AG09309 (cell line): ENCODE measurements around the gene RAPGEF4.

Experiments used
- DNase-seq: peaks from one replicate; pipeline ENCODE4 v3.0.0-alpha.2; 2010; ENCODE audit warnings: low read depth
- H3K4me3 ChIP-seq: 2 replicates; pipeline ENCODE4 v1.5.1; 2011; ENCODE audit warnings: mild to moderate bottlenecking, low read depth, low read length, moderate library complexity; ENCODE audit not compliant: control insufficient read depth
- TF ChIP-seq, protein P1 (sequence below): IDR thresholded peaks from 2 replicates; pipeline ENCODE4 v1.5.1; 2011; ENCODE audit warnings: mild to moderate bottlenecking, low read depth, low read length, inconsistent platforms; ENCODE audit not compliant: insufficient read depth, control insufficient read depth; ENCODE audit errors: missing control alignments

Gene RAPGEF4

DNA sequence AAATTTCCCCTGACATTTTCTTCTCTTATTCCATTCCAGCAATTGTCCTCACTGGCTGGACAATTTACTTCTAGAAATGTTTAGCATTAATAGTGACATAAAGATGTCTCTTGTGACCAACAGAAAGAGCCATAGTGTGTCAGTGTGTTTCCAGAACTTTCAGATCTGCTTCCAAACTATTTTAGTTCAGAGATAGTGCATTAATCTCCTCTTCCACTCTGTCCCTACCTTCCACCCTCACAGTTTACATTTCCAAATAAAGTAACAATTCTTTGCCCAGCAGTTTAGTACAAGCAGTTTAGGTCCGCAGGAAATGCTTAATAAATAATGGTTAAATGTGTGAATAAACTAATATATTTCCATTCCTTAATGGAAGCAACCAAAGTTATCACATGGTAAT, 24.5 kb upstream of the RAPGEF4 start:
- H3K4me3 ChIP-seq: no peak overlapping the region
- no peak for DNase-seq
- TF ChIP-seq, protein P1, sequence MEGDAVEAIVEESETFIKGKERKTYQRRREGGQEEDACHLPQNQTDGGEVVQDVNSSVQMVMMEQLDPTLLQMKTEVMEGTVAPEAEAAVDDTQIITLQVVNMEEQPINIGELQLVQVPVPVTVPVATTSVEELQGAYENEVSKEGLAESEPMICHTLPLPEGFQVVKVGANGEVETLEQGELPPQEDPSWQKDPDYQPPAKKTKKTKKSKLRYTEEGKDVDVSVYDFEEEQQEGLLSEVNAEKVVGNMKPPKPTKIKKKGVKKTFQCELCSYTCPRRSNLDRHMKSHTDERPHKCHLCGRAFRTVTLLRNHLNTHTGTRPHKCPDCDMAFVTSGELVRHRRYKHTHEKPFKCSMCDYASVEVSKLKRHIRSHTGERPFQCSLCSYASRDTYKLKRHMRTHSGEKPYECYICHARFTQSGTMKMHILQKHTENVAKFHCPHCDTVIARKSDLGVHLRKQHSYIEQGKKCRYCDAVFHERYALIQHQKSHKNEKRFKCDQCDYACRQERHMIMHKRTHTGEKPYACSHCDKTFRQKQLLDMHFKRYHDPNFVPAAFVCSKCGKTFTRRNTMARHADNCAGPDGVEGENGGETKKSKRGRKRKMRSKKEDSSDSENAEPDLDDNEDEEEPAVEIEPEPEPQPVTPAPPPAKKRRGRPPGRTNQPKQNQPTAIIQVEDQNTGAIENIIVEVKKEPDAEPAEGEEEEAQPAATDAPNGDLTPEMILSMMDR: no peak

DNA sequence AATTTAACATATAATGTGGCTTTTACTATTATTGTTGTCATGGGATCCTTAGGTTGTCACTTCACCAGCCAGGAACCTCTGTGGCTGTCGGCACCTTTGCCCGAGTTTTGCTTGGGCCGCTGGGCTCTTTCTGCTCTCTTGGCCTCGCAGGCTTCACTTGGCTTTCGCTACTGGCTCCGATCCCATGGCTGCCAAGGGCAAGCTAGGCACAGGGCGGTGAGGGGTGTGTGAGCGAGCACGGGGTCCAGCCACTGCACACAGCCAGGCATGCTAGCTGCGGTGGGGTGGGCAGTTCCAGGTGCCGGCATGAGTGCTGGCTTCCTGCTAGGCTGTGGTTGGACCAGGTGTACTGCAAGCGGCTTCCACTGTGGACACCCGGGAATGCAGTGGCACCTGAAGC, 23.4 kb upstream of the RAPGEF4 start:
- TF ChIP-seq, protein P1: no peak
- DNase-seq: no peak
- no peak overlapping the region for H3K4me3 ChIP-seq

DNA sequence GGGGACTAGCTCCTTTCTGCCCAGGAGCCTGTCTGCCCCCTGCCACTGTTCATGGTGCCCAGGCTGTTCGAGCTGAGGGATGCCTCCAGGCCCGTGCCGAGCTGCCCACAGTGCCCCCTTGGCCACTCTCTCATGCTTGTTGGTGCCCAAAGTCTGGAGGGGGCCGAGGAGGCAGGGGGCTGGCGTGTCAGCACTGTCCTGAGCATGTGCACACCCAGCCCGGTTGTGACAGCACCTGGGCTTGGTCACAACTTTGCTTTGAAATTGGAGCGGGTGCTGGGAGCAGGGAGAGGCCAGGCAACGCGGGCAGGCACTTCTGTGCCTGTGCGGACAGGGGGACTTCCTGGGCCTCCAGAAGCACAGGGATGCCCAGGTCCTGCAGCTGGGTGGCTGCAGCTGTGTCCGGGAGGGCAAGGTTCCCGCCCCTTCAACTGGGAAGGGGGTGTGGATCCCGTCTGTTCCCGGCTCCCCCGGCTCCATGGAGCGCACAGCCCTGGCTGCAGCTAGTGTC, 22.2 kb upstream of the RAPGEF4 start:
- no peak for DNase-seq
- H3K4me3 ChIP-seq: no peak overlapping the region
- TF ChIP-seq, protein P1: no peak

DNA sequence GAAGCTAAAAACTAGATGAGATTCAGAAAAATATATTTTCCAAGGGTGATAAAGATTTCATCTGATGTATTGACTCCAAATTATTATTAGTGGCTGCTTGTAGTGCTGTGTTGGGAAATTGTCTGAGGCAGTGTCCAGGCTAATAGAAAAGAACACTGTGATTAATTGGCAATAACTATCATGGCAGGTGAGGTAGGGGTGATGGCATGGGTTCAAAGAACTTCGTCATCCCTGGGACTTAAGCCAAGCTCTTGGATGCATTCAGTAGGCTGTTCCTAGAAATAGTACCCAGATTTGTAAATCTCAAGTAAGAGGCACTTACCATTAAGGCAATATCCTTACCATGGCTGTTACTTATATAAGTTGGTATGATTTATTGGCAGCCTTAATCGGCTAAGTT, 13.2 kb upstream of the RAPGEF4 start:
- no peak overlapping the region for H3K4me3 ChIP-seq
- TF ChIP-seq, protein P1: no peak
- DNase-seq: no peak

DNA sequence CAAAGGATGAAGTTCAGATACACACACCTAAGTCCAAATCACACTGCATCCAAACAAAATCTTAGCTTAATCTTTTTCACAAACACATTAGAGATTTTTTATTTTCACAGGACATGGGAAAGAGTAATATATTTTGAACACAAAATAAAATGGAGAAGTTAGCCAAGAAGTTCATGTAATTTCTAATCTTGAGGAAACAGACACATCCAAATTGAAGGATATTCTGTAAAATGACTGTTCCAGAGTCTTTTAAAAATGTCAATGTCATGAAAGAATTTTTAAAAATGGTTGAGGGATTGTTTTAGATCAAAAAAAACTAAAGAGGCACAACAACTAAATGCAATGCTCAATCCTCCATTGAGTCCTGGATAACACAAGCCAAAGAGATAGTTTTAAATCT, 12.4 kb upstream of the RAPGEF4 start:
- no peak overlapping the region for H3K4me3 ChIP-seq
- no peak for DNase-seq
- TF ChIP-seq, protein P1: no peak

DNA sequence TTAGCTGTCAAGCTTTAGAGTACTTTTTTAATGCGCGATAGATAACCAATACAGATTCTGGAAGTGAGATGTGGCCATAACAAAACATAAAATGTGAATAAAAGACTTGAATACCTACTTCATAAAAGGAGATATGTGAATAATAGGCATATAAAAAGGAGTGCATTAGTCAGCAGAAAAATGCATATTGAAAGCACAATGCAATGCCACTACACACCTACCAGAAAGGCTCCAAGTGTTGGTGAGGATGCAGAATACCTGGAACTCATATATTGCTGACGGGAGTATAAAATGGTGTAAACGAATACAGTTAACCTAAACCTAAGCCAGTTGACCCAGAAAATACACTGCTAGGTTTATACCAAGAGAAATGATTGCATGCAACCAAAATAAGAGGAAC, 10.9 kb upstream of the RAPGEF4 start:
- H3K4me3 ChIP-seq: no peak overlapping the region
- TF ChIP-seq, protein P1: no peak
- no peak for DNase-seq

DNA sequence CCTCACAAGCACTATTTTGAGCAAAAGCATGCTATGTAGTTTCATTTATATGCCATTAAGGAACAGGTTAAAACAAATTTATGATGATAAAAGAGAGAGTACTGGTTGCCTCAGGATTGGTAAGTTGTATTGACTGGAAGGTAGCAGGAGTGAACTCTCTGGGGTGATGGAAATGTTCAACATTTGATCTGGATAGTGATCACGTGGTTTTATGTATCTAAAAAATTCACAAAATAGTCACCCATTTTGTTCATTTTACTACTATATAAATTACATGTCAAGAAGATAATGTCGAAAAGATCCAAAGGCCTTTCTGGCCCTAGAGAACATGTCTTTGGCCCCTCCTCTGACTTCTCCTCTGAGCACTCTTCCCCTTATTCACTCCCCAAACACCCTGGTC, 10.4 kb upstream of the RAPGEF4 start:
- no peak for DNase-seq
- TF ChIP-seq, protein P1: no peak
- H3K4me3 ChIP-seq: no peak overlapping the region
